Gastrocnemius medialis (tissue), 4 donors: ENCODE results near the gene ZNF804B.

ENCODE experiments used
- POLR2A ChIP-seq, 2 donors: fragments of 450-650 bp; IDR thresholded peaks; one replicate each; pipeline ENCODE4 v1.6.1; 2017; ENCODE audit warnings: antibody characterized with exemption in 2 of 2, mild to moderate bottlenecking in 2 of 2, moderate library complexity in 2 of 2
- TF ChIP-seq, protein P1 (sequence below), 5 experiments: fragments of 450-650 bp in 3 of 5; fragments of 200-600 bp in 2 of 5; sonication (generic) in 2 of 5; IDR thresholded peaks in 4 of 5; conservative IDR thresholded peaks in 1 of 5; 1 replicate in 4 of 5; 2 replicates in 1 of 5; pipeline ENCODE4 v1.5.1; 2016 to 2019; ENCODE audit warnings: antibody characterized with exemption in 5 of 5, mild to moderate bottlenecking in 3 of 5, moderate library complexity in 3 of 5

DNA sequence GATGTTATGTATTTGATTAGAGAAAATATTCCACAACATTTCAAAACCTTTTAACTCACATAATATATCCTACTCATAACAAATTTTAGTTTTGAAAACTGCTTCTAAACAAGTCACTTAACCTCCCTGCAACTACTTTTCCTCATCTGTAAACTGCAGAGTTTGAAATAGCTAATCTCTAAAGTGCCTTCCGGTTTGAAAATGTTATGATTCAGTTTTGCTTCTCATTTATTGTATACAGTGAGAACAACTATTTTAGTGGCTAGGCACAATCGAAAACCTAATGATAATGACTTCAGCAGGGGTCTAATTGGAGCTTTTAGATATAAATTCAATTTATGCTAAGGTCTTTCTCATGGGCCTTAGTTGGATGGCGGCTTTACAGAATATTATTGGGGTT, 66.7 kb downstream of the ZNF804B start:
- no peak for TF ChIP-seq POLR2A (IDR thresholded peaks at IDR 0.05)
- TF ChIP-seq, protein P1, sequence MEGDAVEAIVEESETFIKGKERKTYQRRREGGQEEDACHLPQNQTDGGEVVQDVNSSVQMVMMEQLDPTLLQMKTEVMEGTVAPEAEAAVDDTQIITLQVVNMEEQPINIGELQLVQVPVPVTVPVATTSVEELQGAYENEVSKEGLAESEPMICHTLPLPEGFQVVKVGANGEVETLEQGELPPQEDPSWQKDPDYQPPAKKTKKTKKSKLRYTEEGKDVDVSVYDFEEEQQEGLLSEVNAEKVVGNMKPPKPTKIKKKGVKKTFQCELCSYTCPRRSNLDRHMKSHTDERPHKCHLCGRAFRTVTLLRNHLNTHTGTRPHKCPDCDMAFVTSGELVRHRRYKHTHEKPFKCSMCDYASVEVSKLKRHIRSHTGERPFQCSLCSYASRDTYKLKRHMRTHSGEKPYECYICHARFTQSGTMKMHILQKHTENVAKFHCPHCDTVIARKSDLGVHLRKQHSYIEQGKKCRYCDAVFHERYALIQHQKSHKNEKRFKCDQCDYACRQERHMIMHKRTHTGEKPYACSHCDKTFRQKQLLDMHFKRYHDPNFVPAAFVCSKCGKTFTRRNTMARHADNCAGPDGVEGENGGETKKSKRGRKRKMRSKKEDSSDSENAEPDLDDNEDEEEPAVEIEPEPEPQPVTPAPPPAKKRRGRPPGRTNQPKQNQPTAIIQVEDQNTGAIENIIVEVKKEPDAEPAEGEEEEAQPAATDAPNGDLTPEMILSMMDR (IDR thresholded peaks at IDR 0.05 in 4 of 5, conservative IDR thresholded peaks at IDR 0.05 in 1 of 5) = no peak
